HG03060 (cell line): ENCODE measurements around the gene AFAP1L2.
"Not testable (repeated sequence)": the region's sequence is repeated elsewhere in the genome, so short reads cannot be mapped to it uniquely, and the experiment has no call there.

Source experiments
- ATAC-seq: cut with Tn5 transposase; IDR thresholded peaks from one replicate; pipeline ENCODE4 v1.9.1; 2021; ENCODE audit warnings: low read depth, moderate number of reproducible peaks; ENCODE audit not compliant: unreplicated experiment

AFAP1L2 gene

DNA sequence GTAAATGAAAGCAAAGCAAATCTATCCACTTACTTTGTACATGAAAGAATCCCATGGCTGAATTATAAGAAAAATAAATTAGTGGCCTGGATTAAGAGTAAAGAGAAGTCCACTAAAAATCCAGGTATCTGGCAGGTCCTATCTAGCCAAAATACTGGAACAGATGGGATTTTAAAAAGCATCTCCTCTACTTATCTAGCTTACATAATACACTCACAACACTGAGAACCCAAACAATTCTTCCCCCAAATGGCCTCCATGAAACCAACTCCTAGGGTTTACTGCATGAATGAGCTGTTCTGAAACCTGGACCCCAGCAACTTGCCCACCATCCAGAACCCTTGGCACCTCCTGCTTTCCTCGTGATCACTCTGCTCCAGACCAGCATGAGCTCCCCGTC lies 61.3 kb downstream of the AFAP1L2 start:
- ATAC-seq, result no peak

DNA sequence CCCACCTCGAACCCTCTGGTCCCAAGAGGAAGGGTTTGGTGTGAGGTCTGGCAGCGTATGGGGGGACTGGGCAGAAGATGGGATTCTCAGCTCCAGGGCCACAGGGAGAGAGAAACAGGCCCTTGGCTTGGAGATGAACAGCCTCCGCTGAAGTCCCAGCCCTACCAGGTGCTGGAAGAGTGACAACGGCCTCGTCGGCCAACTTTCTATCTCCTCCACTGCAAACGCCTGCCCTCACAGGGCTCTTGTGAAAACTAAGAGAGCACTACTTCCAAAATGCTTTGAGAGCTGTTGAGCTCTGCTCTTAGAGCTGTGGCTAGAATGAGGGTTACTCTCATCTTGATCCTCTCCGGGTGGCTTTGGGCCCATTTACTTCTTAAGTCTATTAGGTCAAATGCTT lies 63.5 kb downstream of the AFAP1L2 start:
- no peak for ATAC-seq

DNA sequence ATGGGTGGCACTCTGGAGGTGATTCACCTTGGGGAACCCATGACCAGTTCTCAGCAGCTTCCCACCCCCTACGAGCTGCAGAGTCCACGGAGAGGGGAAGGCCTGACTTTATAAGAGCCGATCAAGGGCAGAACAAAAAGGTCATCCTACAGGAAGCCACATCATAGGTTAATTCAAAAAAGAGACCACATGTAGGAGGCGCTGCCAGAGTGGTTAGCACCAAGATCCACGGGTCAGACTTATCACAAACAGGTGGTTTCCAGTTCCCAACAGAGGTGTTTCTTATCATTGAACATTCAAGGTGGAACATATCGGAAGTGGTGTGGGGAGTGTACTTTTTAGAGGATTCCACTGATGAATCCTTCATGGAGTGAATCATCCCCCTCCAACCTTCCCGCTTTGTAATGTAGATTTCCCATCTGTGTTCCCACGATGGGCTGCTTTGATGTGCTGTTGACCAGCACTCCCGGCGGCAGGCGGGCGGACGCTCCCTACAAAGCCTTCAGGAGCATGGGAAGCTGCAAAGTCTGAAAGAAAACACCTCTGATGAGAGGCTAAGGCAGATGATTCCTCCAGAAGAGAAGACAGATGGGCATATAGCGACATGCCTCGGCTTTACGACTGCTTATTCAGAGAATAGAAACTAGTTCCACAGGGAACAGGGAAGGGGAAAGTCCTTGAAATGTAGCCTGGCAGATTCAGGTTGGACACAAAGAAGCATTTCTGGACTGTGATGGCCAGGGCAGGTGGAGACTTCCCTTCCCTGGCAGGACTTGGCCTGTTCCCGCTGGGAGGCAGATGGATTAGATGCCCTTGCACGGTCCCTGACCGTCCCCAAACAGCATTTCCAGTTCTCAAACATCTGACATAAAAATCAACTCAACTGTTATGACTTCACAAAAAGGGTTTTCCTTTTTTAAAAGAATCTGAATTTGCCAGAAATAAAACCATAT lies 66.5 kb downstream of the AFAP1L2 start:
- no peak for ATAC-seq

DNA sequence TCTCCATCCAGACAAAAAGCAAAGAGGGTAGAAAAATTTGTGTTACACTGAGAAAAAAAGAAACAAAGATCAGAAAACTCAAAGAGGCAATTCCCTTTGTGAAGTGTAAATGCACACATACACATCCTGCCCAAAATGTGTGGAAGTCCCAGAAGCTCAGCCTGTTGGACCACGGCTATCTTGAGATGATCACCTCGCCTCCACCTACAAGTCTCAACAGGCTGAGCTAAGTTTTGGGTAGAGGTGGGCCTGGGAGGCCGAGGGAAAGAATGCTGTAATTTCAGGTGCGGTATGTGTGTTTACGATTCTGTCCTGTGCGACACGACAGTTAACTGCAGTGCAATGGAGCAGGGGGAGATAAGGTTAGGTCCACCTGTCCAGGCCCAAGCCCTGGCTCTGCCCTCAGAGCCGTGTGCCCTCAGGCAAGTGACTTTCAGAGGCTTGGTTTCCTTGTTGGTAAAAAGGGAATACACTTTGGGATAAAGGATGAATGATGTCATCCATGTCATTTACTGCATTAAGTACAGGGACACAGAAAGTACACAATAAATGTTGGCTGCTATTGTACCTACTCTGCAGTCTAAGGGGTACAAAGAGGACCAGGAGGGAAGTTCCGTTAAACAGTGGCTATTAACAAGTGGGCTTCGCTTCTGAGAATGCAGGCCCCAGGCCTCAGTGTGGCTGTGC lies 67.3 kb downstream of the AFAP1L2 start:
- no peak for ATAC-seq

- no peak for ATAC-seq
These were observed 68.7 kb downstream of the AFAP1L2 start for GRCh38 chr10:114335614-114336013.

DNA sequence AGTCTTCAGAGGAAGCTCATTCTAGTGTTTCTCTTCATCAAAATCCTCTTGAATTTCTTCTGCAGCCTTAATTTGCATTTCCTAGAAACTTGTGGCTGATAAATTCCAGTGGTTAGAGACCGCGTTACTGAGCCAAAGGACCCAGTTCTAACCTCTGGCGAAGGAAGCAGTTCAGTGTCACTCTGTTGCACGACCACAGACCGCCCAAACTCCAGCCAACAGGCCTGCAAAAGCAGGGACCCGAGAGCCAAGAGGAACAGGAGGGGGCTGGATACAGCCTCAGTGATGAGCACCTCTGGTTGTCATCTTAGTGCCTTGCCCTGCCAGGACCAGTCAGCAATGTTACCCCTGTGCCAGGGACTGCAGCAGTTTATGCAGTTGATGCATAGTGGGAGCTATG lies 70.0 kb downstream of the AFAP1L2 start:
- no peak for ATAC-seq

DNA sequence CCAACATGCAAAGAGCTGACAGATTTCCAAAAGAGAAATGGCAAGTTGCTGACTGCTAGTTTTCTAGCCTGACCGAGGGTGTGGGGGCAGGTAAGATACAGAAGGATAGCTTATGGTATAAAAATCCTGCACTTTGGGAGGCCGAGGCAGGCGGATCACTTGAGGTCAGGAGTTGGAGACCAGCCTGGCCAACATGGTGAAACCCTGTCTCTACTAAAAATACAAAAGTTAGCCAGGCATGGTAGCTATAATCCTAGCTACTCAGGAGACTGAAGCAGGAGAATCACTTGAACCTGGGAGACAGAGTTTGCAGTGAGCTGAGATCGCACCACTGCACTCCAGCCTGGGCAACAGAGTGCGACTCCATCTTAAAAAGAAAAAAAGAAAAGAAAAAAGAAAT lies 70.9 kb downstream of the AFAP1L2 start:
- not testable (repeated sequence) for ATAC-seq

GRCh38 chr10:114332301-114333192 lies 71.8 kb downstream of the AFAP1L2 start:
- ATAC-seq, result no peak

GRCh38 chr10:114329634-114330365 lies 74.5 kb downstream of the AFAP1L2 start:
- ATAC-seq, result no peak

- ATAC-seq, result no peak
These were observed 75.4 kb downstream of the AFAP1L2 start for GRCh38 chr10:114328874-114329273.

DNA sequence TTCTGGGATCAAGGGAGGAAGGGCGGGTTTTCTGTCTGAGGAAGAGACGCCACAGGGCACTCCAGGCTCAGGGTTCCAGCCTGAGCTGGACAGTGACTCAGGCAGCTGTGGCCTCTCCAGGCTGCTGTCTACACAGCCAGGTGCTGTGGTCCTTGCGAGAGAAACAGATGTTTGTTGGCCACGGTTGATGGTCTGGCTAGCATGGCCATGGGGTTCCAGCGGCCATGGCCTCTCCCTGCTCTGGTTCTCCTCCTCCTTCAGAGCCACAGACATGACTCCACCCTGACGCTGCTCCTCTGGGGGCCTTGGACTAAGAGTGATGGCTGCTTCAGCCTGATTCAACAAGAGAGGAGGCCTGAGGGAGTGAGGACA lies 75.9 kb downstream of the AFAP1L2 start:
- ATAC-seq, result no peak

- ATAC-seq, result no peak
These were observed 76.5 kb downstream of the AFAP1L2 start for GRCh38 chr10:114327537-114328440.

DNA sequence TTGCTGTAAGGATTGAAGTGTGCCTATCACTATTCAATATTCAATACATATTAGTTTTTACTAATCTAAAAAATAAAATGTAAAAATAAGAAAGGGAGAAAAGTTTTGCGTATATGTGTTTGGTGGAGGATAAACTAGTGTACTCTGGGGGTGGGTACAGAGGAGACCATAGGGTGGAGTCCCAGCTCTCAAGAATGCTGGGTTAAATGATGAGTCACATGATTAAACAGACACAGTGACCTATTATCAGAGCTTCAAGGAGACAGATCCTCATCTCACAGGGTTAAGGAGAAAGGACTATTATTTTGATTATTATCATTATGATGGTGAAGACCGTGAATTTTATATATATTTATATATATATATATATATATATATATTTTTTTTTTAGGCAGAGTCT lies 77.5 kb downstream of the AFAP1L2 start:
- no peak for ATAC-seq

DNA sequence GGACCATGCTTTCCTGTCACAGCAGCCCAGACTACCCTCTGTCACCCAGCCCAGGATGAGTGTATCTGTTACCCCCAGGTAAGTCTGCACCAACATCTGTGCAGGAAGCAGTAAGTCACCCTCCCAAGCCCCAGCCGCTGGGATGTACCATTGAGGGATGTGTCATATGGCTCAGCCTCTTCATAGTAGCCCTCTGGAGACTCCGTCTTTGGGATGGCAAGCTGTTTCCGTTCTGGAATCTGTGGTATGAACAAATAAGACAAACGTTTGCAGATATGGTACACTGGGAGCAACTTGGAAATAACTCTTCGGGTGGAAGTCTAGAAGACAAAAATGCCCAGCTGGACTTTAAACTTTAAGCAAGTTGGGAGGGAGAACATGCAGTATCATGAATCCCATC lies 81.3 kb downstream of the AFAP1L2 start:
- no peak for ATAC-seq

GRCh38 chr10:114322344-114322743 lies 82.0 kb downstream of the AFAP1L2 start:
- ATAC-seq, result no peak

- ATAC-seq, result no peak
These were observed 83.8 kb downstream of the AFAP1L2 start for GRCh38 chr10:114320249-114321116.

DNA sequence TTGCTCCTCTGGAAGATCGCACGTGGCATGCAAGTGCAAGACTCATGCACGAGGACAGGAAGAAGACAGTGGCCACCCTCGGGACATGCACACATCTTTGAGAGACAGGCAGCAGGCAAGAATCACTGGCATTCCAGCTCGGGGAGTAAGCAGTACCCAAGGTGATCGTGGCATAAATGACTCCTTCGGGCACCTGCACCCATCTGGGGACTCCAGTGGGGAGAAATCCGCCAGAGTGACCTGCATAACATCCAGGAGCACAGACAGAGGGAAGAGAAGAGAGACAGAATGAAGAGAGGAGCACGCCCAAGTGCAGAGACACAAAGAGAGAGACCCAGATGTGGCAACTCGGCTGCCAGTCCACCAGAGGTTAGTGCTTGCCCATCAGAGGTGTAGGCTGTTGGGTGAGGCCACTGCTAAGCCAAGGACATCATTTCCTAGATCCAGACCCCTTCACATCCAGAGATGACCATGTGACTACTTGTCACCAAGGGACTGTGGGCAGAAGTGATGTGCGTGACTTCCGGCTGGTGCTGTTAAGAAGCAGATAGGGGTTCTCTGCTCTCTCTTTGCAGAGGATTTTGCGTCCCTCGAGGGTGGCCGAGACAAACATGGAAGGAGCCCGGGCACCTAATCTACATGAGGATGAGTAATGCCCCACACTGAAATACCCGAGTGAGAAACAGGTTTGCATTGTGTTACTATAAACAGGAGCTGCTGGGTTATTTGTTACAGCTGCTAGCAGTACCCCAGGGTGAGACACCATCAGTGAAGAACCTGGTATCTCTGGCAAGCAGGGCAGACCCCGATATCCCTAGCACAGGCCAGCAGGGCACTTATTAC lies 84.7 kb downstream of the AFAP1L2 start:
- ATAC-seq, result no peak
